Peyer's patch (tissue), 4 donors: ENCODE data around the gene OPRPN. TPM values are rescaled to one million over a fixed set of nuclear protein-coding genes. Genes with fewer than 3 reads are reported as not detected.

Experiments
- total RNA-seq, 4 donors: library from RNA; depleted of rRNA; stranded (reverse); fragments of >200 nt; gene quantifications; one replicate each; pipeline ENCODE4 v1.1.0, GENCODE V29; 2016

OPRPN gene
- total RNA-seq, 4 donors from 2014 or later: not detected

Other genes with a start within 250 kb of the OPRPN start
- not detected for gene PRR27, start 243.7 kb upstream of the OPRPN start, total RNA-seq
- gene ODAM, start 202.2 kb upstream of the OPRPN start, total RNA-seq: not detected
- gene FDCSP, start 171.8 kb upstream of the OPRPN start, total RNA-seq: 10 to 100 TPM in 1 of 4 donors, 1 to 10 TPM in 1, not detected in 2; 2.4 to 36.3 TPM
- gene CSN3, start 155.3 kb upstream of the OPRPN start, total RNA-seq: not detected
- gene CABS1, start 63.0 kb upstream of the OPRPN start, total RNA-seq: not detected
- gene SMR3A, start 37.2 kb upstream of the OPRPN start, total RNA-seq: not detected
- gene SMR3B, start 14.8 kb upstream of the OPRPN start, total RNA-seq: not detected
- not detected for gene MUC7, start 74.3 kb downstream of the OPRPN start, total RNA-seq
- gene AMTN, start 120.6 kb downstream of the OPRPN start, total RNA-seq: not detected
- not detected for gene AMBN, start 194.3 kb downstream of the OPRPN start, total RNA-seq
- not detected for gene ENAM, start 230.8 kb downstream of the OPRPN start, total RNA-seq